Smooth muscle cell of the brain vasculature (primary cell): Measurements from ENCODE around the gene RBM28.

ENCODE experiments used
- DNase-seq: peaks from one replicate; pipeline ENCODE4 v3.0.0-alpha.2; 2012; ENCODE audit warnings: low read depth, low spot score

RBM28 gene

GRCh38 chr7:128373606-128374005, 29.9 kb upstream of the RBM28 start:
- no peak for DNase-seq

GRCh38 chr7:128370491-128370890, 26.8 kb upstream of the RBM28 start:
- DNase-seq, result no peak

- DNase-seq, result no peak
These were observed 23.3 kb upstream of the RBM28 start for GRCh38 chr7:128366986-128367385.

GRCh38 chr7:128366300-128366699, 22.6 kb upstream of the RBM28 start:
- DNase-seq, result no peak

GRCh38 chr7:128365432-128365831, 21.7 kb upstream of the RBM28 start:
- DNase-seq, result no peak

- DNase-seq, result no peak
These were observed 20.6 kb upstream of the RBM28 start for GRCh38 chr7:128364166-128364870.

- DNase-seq, result no peak
These were observed 19.6 kb upstream of the RBM28 start for GRCh38 chr7:128363261-128363721.

GRCh38 chr7:128362670-128363069, 19.0 kb upstream of the RBM28 start:
- no peak for DNase-seq

GRCh38 chr7:128361411-128362379, 18.0 kb upstream of the RBM28 start, which contains the start of gene PRRT4:
Gene PRRT4 (minus strand): TSS chr7:128361690.
- no peak for DNase-seq

- no peak for DNase-seq
These were observed 16.6 kb upstream of the RBM28 start for GRCh38 chr7:128360359-128360678.

- DNase-seq, result no peak
These were observed 16.2 kb upstream of the RBM28 start for GRCh38 chr7:128359939-128360338.

- no peak for DNase-seq
These were observed 15.6 kb upstream of the RBM28 start for GRCh38 chr7:128359336-128359735.

- no peak for DNase-seq
These were observed 14.5 kb upstream of the RBM28 start for GRCh38 chr7:128358233-128358632.

GRCh38 chr7:128357217-128357613, 13.5 kb upstream of the RBM28 start:
- no peak for DNase-seq

GRCh38 chr7:128356546-128357216, 13.0 kb upstream of the RBM28 start:
- DNase-seq, result no peak

- no peak for DNase-seq
These were observed 9.9 kb upstream of the RBM28 start for GRCh38 chr7:128353610-128354009.

- DNase-seq, result no peak
These were observed 9.5 kb upstream of the RBM28 start for GRCh38 chr7:128353189-128353588.

GRCh38 chr7:128352636-128353035, 8.9 kb upstream of the RBM28 start:
- no peak for DNase-seq

GRCh38 chr7:128352153-128352537, 8.4 kb upstream of the RBM28 start:
- no peak for DNase-seq

- DNase-seq, result no peak
These were observed 7.8 kb upstream of the RBM28 start for GRCh38 chr7:128351296-128352152.

GRCh38 chr7:128350708-128351295, 7.1 kb upstream of the RBM28 start:
- no peak for DNase-seq
